SK-N-SH (cell line): ENCODE measurements around the gene LILRB5.

Experiments
- CTCF ChIP-seq: fragments of 200-600 bp; sonication (generic); IDR thresholded peaks from 2 replicates; pipeline ENCODE4 v1.6.1; 2017; ENCODE audit warnings: antibody characterized with exemption, mild to moderate bottlenecking, moderate library complexity
- EZH2phosphoT487 ChIP-seq: fragments of 200-600 bp; sonication (generic); IDR thresholded peaks from 2 replicates; pipeline ENCODE4 v1.6.1; 2017; ENCODE audit warnings: low read depth, mixed run types, mild to moderate bottlenecking, antibody characterized with exemption, moderate library complexity, borderline replicate concordance
- FOSL2 ChIP-seq: IDR thresholded peaks from 2 replicates; pipeline ENCODE4 v1.4.0; 2012; ENCODE audit warnings: low read depth, mild to moderate bottlenecking, moderate library complexity, borderline replicate concordance
- GABPA ChIP-seq: IDR thresholded peaks from 2 replicates; pipeline ENCODE4 v1.4.0; 2012; ENCODE audit warnings: low read depth, mild to moderate bottlenecking
- JUND ChIP-seq: IDR thresholded peaks from 2 replicates; pipeline ENCODE4 v1.4.0; 2012
- MAX ChIP-seq: IDR thresholded peaks from 2 replicates; pipeline ENCODE4 v1.4.0; 2012; ENCODE audit warnings: low read depth
- POLR2AphosphoS5 ChIP-seq: IDR thresholded peaks from 2 replicates; pipeline ENCODE4 v1.6.1; 2012; ENCODE audit warnings: low read depth, low read length
- RAD21 ChIP-seq: IDR thresholded peaks from 2 replicates; pipeline ENCODE4 v1.6.1; 2012; ENCODE audit warnings: mild to moderate bottlenecking, low read length
- RFX5 ChIP-seq: IDR thresholded peaks from 2 replicates; pipeline ENCODE4 v1.6.1; 2012; ENCODE audit warnings: mild to moderate bottlenecking, improper control_type of control experiment, low read length
- RXRA ChIP-seq: IDR thresholded peaks from 2 replicates; pipeline ENCODE4 v1.4.0; 2012; ENCODE audit warnings: low read depth, mild to moderate bottlenecking, borderline replicate concordance
- SIN3A ChIP-seq: IDR thresholded peaks from 2 replicates; pipeline ENCODE4 v1.6.1; 2012; ENCODE audit warnings: low read depth, mild to moderate bottlenecking, low read length, moderate library complexity, borderline replicate concordance
- YY1 ChIP-seq: IDR thresholded peaks from 2 replicates; pipeline ENCODE4 v1.4.0; 2012; ENCODE audit warnings: low read depth, mild to moderate bottlenecking

- TF ChIP-seq CTCF (no peak), MAX (no peak), POLR2AphosphoS5 (no peak), RXRA (no peak), RAD21 (no peak), SIN3A (no peak), GABPA (no peak), FOSL2 (no peak), YY1 (no peak), RFX5 (no peak), EZH2phosphoT487 (no peak), JUND (no peak)
Observed at GRCh38 chr19:54275951-54276350, 18.9 kb upstream of the LILRB5 start.
